Rectal smooth muscle tissue (tissue), 1 donor: ENCODE results near the gene LLPH.
A peak's percentile ranks its signal among the peaks of the same experiment; 100 is the strongest.
"Not testable (repeated sequence)": the region's sequence is repeated elsewhere in the genome, so short reads cannot be mapped to it uniquely, and the experiment has no call there.

Experiments
- H3K27ac ChIP-seq: one replicate; pipeline ENCODE4 v1.7.0; 2013; ENCODE audit warnings: low read depth, low read length, inconsistent platforms
- H3K27me3 ChIP-seq: one replicate; pipeline ENCODE4 v1.7.0; 2013; ENCODE audit warnings: low read length; ENCODE audit not compliant: control insufficient read depth, insufficient read depth
- H3K36me3 ChIP-seq: one replicate; pipeline ENCODE4 v1.7.0; 2013; ENCODE audit warnings: low read length; ENCODE audit not compliant: control insufficient read depth, insufficient read depth
- H3K4me1 ChIP-seq: one replicate; pipeline ENCODE4 v1.7.0; 2013; ENCODE audit warnings: low read length; ENCODE audit not compliant: control insufficient read depth, insufficient read depth
- H3K4me3 ChIP-seq: one replicate; pipeline ENCODE4 v1.7.0; 2013; ENCODE audit warnings: low read length
- H3K9ac ChIP-seq: one replicate; pipeline ENCODE4 v1.7.0; 2013; ENCODE audit warnings: low read length

Gene LLPH

DNA sequence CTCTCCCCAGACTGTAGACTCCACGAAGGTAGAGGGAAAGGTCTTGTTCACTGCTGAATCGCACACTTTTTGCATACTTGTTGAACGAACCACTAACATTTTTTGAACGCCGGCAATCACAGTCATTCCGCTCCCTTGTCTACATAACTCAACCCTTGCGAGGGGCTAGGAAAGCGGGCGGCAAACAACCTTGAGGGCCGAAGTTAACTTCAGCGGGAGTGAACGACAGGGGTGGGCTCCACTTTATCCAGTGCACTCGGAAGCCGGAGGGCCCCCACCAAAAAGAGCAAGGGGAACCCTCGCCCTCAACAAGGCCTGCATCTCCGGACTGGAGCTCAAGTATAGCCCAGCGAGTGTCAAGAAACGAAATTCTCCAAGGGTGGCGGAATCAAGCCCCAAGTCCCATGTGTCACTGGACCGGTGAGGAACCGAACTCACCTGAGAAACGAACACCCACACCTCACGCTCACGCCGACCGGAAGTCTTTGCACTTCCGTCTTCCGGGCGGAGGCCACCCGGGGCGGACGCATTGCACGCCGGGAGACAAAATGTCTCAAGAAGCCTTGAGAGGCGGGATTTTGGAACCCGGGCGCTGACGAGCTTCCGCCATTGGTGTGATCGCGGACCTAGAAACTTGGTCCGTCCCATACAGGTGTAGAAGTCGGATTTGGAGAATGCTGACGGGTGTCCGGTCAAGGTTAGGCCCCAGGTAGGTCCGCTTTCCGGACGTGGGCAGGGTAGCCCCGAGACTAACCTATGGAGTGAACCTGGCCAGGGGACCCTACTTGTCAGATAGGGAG is at the start of gene LLPH:
TSS of gene LLPH (minus strand) at position 484 of the 800 bp plus-strand sequence. CDS start 1,644 bp downstream, outside the sequence.
- no peak within 1 kb of the TSS for H3K27ac ChIP-seq
- peaks cover 3% of the 10 kb centered on the region for H3K36me3 ChIP-seq
- peaks cover 8% of the 10 kb centered on the region for H3K4me1 ChIP-seq
- peak within 1 kb of the TSS; percentile 92 for H3K4me3 ChIP-seq
- H3K27me3 ChIP-seq, result no peaks in the 10 kb centered on the region
- peak within 1 kb of the TSS; percentile 69 for H3K9ac ChIP-seq

DNA sequence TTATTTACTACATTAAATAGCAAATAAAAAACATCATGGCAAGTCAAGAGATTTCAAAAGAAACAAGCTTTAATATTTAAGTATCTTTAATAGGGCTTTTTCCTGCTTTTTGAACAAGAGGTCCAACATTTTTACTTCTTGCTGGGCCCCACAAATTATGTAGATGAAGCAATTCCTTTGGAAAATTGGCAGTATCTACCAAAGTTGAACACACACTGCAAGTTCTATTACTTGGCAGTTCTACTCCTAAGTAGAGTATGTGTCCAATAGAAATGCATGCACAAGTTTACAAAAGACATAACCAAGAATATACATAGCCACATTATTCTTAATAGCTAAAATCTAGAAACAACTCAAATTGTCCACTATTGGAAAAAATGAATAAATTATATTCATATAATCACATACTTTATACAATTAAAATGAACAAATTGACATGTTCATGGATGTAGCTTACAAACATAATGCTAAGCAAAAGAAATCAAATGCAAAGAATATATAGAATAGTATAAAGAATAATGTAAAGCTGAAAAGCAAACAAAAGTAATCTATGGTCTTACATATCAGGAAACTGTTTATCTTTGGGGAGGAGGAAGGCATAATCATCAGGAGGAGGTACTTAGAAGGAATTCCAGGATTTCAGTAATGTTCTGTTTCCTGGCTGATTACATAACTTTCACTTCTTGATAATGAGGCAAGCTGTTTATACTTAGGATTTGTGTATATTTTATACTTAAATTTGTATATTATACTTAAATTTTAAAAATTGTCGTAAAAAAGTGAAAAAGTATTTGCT is 45.8 kb upstream of the LLPH start:
- no peaks in the 10 kb centered on the region for H3K27me3 ChIP-seq

DNA sequence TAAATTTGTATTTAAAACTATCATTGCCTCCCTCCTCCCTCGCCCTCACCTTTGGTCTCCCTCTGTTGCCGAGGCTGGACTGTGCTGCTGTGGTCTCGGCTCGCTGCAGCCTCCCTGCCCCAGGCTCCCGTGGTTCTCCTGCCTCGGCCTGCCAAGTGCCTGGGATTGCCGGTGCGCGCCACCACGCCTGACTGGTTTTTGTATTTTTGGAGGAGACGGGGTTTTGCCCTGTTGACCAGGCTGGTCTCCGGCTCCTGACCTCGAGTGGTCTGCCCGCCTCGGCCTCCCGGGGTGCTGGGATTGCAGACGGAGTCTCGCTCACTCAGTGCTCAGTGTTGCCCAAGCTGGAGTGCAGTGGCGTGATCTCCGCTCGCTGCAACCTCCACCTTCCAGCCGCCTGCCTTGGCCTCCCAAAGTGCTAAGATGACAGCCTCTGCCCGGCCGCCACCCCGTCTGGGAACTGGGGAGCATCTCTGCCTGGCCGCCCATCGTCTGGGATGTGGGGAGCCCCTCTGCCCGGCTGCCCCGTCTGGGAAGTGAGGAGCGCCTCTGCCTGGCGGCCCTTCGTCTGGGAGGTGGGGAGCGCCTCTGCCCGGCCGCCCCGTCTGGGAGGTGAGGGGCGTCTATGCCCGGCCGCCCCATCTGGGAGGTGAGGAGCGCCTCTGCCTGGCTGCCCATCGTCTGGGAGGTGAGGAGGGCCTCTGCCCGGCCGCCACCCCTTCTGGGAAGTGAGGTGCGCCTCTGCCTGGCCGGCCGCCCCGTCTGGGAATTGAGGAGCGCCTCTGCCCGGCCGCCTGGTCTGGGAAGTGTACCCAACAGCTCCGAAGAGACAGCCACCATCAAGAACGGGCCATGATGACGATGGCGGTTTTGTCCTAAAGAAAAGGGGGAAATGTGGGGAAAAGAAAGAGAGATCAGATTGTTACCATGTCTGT is 44.1 kb upstream of the LLPH start:
- not testable (repeated sequence) for H3K4me3 ChIP-seq, H3K36me3 ChIP-seq, H3K27me3 ChIP-seq, H3K4me1 ChIP-seq, H3K27ac ChIP-seq, H3K9ac ChIP-seq

More for the DNA sequence above, 45.8 kb upstream of the LLPH start:
- H3K4me1 ChIP-seq, result no peaks in the 10 kb centered on the region
- no peak overlapping the region for H3K9ac ChIP-seq
- no peak overlapping the region for H3K27ac ChIP-seq
- no peak overlapping the region for H3K4me3 ChIP-seq
- H3K36me3 ChIP-seq, result no peaks in the 10 kb centered on the region

DNA sequence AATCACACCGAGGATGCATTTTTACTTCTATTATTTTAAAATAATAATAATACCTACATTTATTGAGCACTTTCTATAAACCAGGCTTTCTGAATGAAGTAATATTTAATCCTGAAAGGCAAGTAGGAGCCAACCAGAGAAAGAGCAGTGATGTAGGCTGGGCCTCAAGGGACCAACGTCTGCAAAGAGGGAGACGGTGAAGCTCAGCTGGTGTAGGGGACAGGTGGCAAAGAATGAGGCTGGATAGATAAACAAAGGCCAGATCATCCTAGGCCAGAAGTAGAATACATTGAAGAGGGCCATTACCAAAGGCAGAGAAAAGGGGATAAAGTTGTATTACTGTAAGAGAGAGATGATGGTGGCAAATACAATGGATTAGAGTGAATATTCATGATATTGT is 40.1 kb upstream of the LLPH start:
- H3K27ac ChIP-seq, result no peak overlapping the region
- H3K9ac ChIP-seq, result no peak overlapping the region
- H3K27me3 ChIP-seq, result no peaks in the 10 kb centered on the region
- H3K4me1 ChIP-seq, result peaks cover 6% of the 10 kb centered on the region
- H3K4me3 ChIP-seq, result peak overlapping the region; percentile 99
- no peaks in the 10 kb centered on the region for H3K36me3 ChIP-seq

DNA sequence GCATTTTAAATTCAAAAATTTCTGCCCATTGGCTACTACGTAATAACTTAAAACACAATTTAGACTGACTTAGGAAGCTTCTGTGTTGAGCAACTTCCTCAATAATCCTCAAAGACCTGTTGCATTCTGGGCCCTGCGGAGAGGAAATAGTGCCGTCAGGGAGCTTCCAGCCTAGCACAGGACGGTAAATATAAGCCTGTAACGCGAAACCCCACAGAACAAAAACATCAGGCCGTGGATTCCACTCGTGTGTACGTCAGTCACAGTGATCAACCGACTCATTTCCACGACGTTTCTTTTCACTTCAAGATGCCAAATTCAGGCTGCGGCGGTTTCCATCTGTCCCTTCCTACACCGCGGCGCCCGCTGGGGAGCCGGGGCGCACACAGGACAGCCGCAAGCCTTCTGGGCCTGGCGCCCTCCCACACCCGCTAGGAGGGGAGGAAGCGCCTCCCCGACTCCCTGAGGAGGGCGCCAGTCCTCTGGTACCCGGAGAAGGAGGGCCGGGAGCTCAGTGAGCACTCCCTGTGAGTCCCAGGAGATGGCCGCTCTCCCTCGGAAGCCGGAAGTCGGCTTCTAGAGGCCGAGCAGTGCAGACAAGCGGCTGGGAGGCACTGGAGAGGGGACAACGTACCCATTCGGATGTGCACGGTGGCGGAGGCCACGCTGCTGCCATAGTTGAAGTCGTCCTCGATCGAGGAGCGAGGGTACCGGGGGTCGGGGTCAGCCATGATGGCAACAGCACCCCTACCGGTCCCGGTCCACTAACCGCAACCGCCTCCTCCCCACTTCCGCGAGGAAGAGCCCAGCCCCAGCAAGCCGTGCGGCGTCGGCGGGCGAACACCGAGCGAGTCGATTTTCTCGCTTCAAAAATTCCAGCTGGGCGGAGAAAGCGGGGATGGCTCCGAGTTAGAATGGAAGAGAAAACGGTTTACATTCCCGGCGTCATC is 38.9 kb upstream of the LLPH start, which contains the start of gene TMBIM4:
TSS of gene TMBIM4 (minus strand) at position 776 of the 950 bp plus-strand sequence. CDS start at position 731, 45 bp downstream.
- no peaks in the 10 kb centered on the region for H3K27me3 ChIP-seq
- peak within 1 kb of the TSS; percentile 99 for H3K9ac ChIP-seq
- H3K27ac ChIP-seq, result peak within 1 kb of the TSS; percentile 100
- peaks cover 6% of the 10 kb centered on the region for H3K4me1 ChIP-seq
- H3K4me3 ChIP-seq, result peak within 1 kb of the TSS; percentile 99
- H3K36me3 ChIP-seq, result peaks cover 2% of the 10 kb centered on the region

DNA sequence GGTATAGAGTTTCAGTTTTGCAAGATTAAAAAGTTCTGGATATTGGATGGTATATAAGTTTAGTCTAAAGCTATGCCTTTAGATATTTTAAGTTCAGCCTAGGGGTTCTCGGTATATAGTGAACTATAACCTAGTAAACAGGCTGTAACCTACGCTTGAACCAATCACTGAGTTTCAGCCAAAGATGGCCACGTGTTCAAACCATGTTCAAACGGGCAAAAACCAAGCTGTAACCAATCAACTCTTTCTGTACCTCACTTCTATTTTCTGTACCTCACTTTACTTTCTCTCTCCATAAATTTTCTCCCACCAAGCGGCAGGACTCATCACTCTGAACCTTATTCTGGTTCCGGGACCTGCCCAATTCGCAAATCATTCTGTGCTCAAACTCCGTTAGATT is 37.9 kb upstream of the LLPH start:
- peaks cover 6% of the 10 kb centered on the region for H3K4me1 ChIP-seq
- peak overlapping the region; percentile 27 for H3K9ac ChIP-seq
- H3K36me3 ChIP-seq, result peaks cover 2% of the 10 kb centered on the region
- peak overlapping the region; percentile 100 for H3K27ac ChIP-seq
- H3K4me3 ChIP-seq, result peak overlapping the region; percentile 99
- H3K27me3 ChIP-seq, result no peaks in the 10 kb centered on the region

DNA sequence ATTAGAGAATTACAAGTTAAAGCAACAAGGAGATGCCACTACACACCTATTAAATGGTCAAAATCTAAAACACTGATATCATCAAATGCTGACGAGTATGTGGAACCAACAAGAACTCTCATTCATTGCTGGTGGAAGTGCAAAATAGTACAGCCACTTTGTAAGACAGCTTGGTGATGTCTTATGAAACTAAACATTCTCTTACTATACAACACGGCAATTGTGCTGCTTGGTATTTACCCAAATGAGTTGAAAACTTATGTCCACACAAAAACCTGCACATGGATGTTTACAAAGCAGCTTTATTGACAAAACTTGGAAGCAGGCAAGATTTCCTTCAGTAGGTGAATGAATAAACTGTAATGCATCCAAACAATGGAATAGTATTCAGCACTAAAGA is 36.0 kb upstream of the LLPH start:
- Histone ChIP-seq H3K4me1 (peaks cover 6% of the 10 kb centered on the region), H3K9ac (no peak overlapping the region), H3K27me3 (no peaks in the 10 kb centered on the region), H3K4me3 (no peak overlapping the region), H3K27ac (no peak overlapping the region), H3K36me3 (peaks cover 2% of the 10 kb centered on the region)

DNA sequence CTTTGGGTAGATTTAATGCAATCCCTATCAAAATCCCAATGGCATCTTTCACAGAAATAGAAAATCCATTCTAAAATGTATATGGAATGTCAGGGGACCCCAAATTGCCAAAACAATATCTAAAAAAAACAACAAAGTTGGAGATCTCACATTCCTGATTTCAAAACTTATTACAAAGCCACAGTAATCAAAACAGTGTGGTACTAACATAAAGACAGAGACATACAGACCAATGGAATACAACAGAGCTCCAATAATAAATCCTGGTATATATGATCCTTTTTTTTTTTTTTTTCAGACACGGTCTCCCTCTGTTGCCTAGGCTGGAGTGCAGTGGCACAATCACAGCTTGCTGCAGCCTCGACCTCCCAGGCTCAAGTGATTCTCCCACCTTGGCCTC is 34.6 kb upstream of the LLPH start:
- Histone ChIP-seq H3K27ac (no peak overlapping the region), H3K9ac (no peak overlapping the region), H3K4me3 (no peak overlapping the region), H3K4me1 (peaks cover 6% of the 10 kb centered on the region), H3K36me3 (peaks cover 2% of the 10 kb centered on the region), H3K27me3 (no peaks in the 10 kb centered on the region)

DNA sequence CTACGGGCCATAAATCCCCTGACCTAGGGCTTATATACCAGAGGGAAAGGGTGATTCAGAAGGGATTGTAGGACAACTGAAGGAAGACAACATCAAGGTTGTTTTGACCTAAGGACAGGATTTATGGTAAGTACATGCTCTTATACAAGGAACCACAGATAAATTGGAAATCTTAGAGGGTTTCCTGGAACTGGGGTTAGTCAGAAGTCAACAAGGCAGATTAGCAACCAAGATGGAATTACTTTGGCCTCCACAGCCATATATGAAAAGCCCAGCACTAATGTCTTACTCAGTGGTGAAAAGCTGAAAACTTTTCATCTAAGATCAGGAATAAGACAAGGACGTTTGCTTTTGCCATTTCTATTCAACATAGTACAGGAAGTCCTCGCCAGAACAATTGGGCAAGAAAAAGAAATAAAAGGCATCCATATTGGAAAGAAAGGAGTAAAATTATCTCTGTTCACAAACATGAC is 33.8 kb upstream of the LLPH start:
- Histone ChIP-seq H3K4me1 (peaks cover 6% of the 10 kb centered on the region), H3K27ac (no peak overlapping the region), H3K36me3 (peaks cover 7% of the 10 kb centered on the region), H3K4me3 (no peak overlapping the region), H3K9ac (no peak overlapping the region), H3K27me3 (no peaks in the 10 kb centered on the region)

DNA sequence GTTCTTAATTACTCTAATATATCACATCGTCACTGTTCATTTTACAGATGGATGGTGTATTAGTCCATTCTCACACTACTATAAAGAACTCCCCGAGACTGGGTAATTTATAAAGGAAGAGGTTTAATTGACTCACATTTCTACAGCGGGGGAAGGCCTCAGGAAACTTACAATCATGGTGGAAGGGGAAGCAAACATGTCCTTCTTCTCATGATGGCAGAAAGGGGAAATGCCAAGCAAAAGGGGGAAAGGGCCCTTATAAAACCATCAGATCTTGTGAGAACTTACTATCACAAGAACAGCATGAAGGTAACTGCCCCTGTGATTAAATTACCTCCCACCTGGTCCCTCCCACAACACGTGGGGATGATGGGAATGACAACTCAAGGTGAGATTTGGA is 32.7 kb upstream of the LLPH start:
- H3K36me3 ChIP-seq, result peaks cover 7% of the 10 kb centered on the region
- no peak overlapping the region for H3K4me3 ChIP-seq
- peaks cover 2% of the 10 kb centered on the region for H3K4me1 ChIP-seq
- H3K27ac ChIP-seq, result no peak overlapping the region
- H3K27me3 ChIP-seq, result no peaks in the 10 kb centered on the region
- H3K9ac ChIP-seq, result no peak overlapping the region

DNA sequence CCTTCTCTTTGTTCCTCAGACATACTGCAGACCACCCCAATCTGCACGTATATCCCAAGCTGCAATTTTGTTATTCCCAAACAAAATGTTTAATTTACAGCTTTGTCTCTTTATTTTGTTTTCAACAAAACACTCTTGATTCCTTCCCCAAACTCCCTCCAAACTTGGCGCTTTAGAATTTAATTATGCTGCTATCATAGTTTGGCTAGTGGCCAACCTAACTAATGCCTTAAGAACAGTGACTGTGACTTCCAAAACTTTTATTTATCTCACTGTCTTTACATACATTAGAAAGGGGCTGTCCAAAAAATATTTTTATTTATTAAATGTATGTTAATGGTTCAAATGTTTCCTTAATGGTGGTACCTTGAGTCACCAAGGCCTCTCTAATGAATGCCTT is 32.2 kb upstream of the LLPH start:
- no peak overlapping the region for H3K9ac ChIP-seq
- H3K4me1 ChIP-seq, result no peaks in the 10 kb centered on the region
- H3K27ac ChIP-seq, result no peak overlapping the region
- H3K27me3 ChIP-seq, result no peaks in the 10 kb centered on the region
- H3K36me3 ChIP-seq, result peaks cover 7% of the 10 kb centered on the region
- no peak overlapping the region for H3K4me3 ChIP-seq
